ENCODE results near the gene CCDC171.
"Not testable (repeated sequence)": the region's sequence is repeated elsewhere in the genome, so short reads cannot be mapped to it uniquely, and the experiment has no call there.

CCDC171 gene

DNA sequence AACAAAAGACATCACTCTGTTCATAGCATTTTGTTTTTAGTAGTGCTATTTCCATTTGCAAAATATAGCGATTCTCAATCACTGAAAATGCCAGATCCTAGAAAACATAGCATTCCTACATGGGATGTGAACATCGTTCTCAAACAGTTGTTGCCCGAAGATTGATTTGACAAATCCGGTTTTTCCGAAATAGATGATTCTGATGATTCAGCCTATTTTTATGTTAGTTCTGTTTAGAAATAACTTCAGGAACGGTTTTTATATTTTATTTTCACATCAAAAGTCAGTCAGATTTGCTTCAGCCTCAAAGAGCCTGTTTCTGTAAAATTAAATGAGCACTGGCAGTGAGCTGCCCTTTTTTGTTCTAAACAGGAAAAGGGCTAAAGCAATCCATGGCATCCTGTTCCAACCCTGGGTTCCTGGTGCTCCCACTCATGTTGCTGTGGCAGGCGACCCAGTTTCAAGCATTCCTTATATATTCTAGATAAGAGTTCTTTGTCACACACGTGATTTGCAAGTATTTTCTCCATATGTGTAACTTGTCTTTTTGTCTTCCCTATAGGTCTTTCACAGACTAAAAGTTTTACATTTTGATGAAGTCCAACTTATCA lies 27.9 kb upstream of the CCDC171 start:
- Histone ChIP-seq H4K20me1 (ENCODE audit: low read depth, low read length) (no peaks in the 10 kb centered on the region), H3K9me3 (ENCODE audit: insufficient read depth, low read length) (no peaks in the 10 kb centered on the region), H2AFZ (ENCODE audit: low read depth, low read length, severe bottlenecking) (no peak overlapping the region), H3K9ac (ENCODE audit: low read length) (no peak overlapping the region), H3K4me2 (ENCODE audit: low read depth, low read length, poor library complexity, severe bottlenecking) (no peak overlapping the region), H3K27ac (ENCODE audit: low read depth, low read length) (no peak overlapping the region), H3K27me3 (ENCODE audit: low read length) (no peaks in the 10 kb centered on the region), H3K36me3 (ENCODE audit: low read length) (no peaks in the 10 kb centered on the region), H3K4me3 (ENCODE audit: insufficient read depth, low read length, poor library complexity, severe bottlenecking) (no peak overlapping the region), H3K9me2 (replicated peaks; ENCODE audit: insufficient read depth, low read length) (no peaks in the 10 kb centered on the region), H3F3A (ENCODE audit: insufficient read depth) (no peaks in the 10 kb centered on the region), H3K79me2 (ENCODE audit: insufficient read depth, low read length) (no peaks in the 10 kb centered on the region)
- TF ChIP-seq, protein P1, sequence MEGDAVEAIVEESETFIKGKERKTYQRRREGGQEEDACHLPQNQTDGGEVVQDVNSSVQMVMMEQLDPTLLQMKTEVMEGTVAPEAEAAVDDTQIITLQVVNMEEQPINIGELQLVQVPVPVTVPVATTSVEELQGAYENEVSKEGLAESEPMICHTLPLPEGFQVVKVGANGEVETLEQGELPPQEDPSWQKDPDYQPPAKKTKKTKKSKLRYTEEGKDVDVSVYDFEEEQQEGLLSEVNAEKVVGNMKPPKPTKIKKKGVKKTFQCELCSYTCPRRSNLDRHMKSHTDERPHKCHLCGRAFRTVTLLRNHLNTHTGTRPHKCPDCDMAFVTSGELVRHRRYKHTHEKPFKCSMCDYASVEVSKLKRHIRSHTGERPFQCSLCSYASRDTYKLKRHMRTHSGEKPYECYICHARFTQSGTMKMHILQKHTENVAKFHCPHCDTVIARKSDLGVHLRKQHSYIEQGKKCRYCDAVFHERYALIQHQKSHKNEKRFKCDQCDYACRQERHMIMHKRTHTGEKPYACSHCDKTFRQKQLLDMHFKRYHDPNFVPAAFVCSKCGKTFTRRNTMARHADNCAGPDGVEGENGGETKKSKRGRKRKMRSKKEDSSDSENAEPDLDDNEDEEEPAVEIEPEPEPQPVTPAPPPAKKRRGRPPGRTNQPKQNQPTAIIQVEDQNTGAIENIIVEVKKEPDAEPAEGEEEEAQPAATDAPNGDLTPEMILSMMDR (IDR thresholded peaks at IDR 0.05; ENCODE audit: insufficient read depth, low read length, poor library complexity, severe bottlenecking), result no peak
- no peak for TF ChIP-seq EZH2phosphoT487 (conservative IDR thresholded peaks at IDR 0.05; ENCODE audit: low read length)

DNA sequence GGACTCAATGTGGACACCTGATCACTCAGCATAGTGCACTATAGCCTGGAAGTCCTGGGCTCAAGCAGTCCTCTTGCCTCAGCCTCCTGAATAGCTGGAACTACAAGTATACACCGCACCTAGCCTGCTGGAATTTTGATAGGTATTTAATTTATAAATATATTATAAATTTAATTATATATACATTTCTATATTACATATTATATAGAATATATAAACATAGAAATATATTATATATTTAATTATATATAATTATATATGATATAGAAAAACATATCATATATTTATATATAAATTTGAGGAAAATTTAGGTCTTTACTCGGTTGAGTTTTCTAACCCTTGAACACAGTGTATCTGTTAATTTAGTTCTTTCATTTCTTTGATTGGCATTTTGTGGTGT lies 26.9 kb upstream of the CCDC171 start:
- no peaks in the 10 kb centered on the region for H3K9me3 ChIP-seq (ENCODE audit: insufficient read depth, low read length)
- no peak overlapping the region for H3K4me2 ChIP-seq (ENCODE audit: low read depth, low read length, poor library complexity, severe bottlenecking)
- H3K9me2 ChIP-seq (replicated peaks; ENCODE audit: insufficient read depth, low read length), result no peaks in the 10 kb centered on the region
- H3K9ac ChIP-seq (ENCODE audit: low read length), result no peak overlapping the region
- H3K27ac ChIP-seq (ENCODE audit: low read depth, low read length), result no peak overlapping the region
- H3K4me3 ChIP-seq (ENCODE audit: insufficient read depth, low read length, poor library complexity, severe bottlenecking), result no peak overlapping the region
- H3F3A ChIP-seq (ENCODE audit: insufficient read depth), result no peaks in the 10 kb centered on the region
- no peaks in the 10 kb centered on the region for H3K27me3 ChIP-seq (ENCODE audit: low read length)
- H3K79me2 ChIP-seq (ENCODE audit: insufficient read depth, low read length), result no peaks in the 10 kb centered on the region
- no peaks in the 10 kb centered on the region for H3K36me3 ChIP-seq (ENCODE audit: low read length)
- H4K20me1 ChIP-seq (ENCODE audit: low read depth, low read length), result no peaks in the 10 kb centered on the region
- no peak for TF ChIP-seq EZH2phosphoT487 (conservative IDR thresholded peaks at IDR 0.05; ENCODE audit: low read length)
- no peak overlapping the region for H2AFZ ChIP-seq (ENCODE audit: low read depth, low read length, severe bottlenecking)

DNA sequence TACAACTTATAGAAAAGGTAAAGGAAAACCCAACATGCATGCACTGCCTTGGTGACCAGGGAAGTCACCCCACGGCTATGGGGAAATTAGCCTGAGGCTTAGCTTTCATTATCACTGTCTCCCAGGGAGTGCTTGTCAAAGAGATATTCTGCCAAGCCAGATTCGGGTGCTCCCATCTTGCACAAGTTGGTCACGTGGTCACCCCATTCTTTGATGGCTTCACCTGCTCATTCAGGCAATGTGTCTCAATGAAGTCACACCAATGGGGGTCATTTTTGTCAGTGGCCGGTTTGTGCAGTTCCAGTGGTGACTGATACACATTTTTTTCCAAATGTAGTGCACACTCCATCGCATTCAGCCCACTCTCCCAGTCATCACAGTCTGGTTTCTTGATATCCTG lies 25.8 kb upstream of the CCDC171 start:
- not testable (repeated sequence) for H4K20me1 ChIP-seq (ENCODE audit: low read depth, low read length); H3K4me3 ChIP-seq (ENCODE audit: insufficient read depth, low read length, poor library complexity, severe bottlenecking); H3K27me3 ChIP-seq (ENCODE audit: low read length); H3F3A ChIP-seq (ENCODE audit: insufficient read depth); H3K9ac ChIP-seq (ENCODE audit: low read length); H3K9me3 ChIP-seq (ENCODE audit: insufficient read depth, low read length); H3K9me2 ChIP-seq (replicated peaks; ENCODE audit: insufficient read depth, low read length); H2AFZ ChIP-seq (ENCODE audit: low read depth, low read length, severe bottlenecking); H3K4me2 ChIP-seq (ENCODE audit: low read depth, low read length, poor library complexity, severe bottlenecking); H3K27ac ChIP-seq (ENCODE audit: low read depth, low read length); H3K36me3 ChIP-seq (ENCODE audit: low read length); H3K79me2 ChIP-seq (ENCODE audit: insufficient read depth, low read length)

DNA sequence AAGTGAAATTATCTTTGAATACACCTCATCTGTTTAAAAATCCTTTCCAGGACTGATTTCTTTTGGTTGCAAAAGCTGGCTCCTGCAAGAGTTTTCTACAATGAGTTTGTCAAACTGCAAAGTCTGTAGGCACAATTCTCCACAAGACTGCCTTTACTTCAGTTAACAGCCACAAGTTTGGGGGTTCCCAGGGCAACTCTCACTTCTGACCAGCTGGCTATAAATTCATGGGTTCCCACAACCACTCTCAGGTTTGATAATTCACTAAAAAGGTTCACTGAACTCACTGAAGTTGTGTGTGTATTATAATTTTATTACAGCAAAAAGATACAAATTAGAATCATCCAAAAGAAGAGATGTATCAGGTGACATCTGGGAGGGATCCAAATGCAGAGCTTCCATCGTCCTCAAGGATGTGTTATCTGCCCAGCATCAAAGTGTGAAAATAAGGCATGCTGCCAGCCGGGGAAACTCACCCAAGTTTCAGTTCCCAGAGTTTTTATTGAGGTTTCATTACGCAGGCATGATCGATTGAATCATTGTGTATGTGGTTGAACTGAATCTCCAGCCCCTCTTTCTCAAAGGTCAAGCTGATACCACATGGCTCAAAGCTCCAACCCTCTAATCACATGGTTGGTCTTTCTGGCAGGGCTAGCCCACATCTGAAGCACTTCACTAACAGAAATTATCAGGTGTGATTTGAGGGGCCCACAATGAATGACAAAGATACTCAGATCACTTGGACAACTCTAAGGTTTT lies 23.1 kb upstream of the CCDC171 start:
- Histone ChIP-seq H3K36me3 (ENCODE audit: low read length) (no peaks in the 10 kb centered on the region), H3K79me2 (ENCODE audit: insufficient read depth, low read length) (no peaks in the 10 kb centered on the region), H3K9ac (ENCODE audit: low read length) (no peak overlapping the region), H3K27ac (ENCODE audit: low read depth, low read length) (no peak overlapping the region), H3K9me3 (ENCODE audit: insufficient read depth, low read length) (no peaks in the 10 kb centered on the region), H3K9me2 (replicated peaks; ENCODE audit: insufficient read depth, low read length) (no peaks in the 10 kb centered on the region), H3F3A (ENCODE audit: insufficient read depth) (no peaks in the 10 kb centered on the region), H3K4me3 (ENCODE audit: insufficient read depth, low read length, poor library complexity, severe bottlenecking) (no peak overlapping the region), H4K20me1 (ENCODE audit: low read depth, low read length) (no peaks in the 10 kb centered on the region), H2AFZ (ENCODE audit: low read depth, low read length, severe bottlenecking) (no peak overlapping the region), H3K4me2 (ENCODE audit: low read depth, low read length, poor library complexity, severe bottlenecking) (no peak overlapping the region), H3K27me3 (ENCODE audit: low read length) (no peaks in the 10 kb centered on the region)
- TF ChIP-seq EZH2phosphoT487 (conservative IDR thresholded peaks at IDR 0.05; ENCODE audit: low read length), result no peak
- TF ChIP-seq, protein P1 (IDR thresholded peaks at IDR 0.05; ENCODE audit: insufficient read depth, low read length, poor library complexity, severe bottlenecking), result no peak

All from SU-DHL-6 (cell line).